Kidney (tissue), 14 donors: Measurements from ENCODE around the gene RASSF10. TPM values are rescaled to one million over a fixed set of nuclear protein-coding genes. Genes with fewer than 3 reads are reported as not detected.

Experiments used
- DNase-seq, 5 donors: peaks; one replicate each; pipeline ENCODE4 v3.0.0-alpha.2; 2013 to 2020
- FAIRE-seq: peaks from 2 replicates; lab custom pipeline; 2012; peaks lifted over from hg19 to GRCh38; lab: Jason Lieb, UNC
- H3K27ac ChIP-seq, 2 donors: one replicate each; pipeline ENCODE4 v1.7.0; 2013; ENCODE audit warnings: low read depth in 2 of 2, low read length in 2 of 2, inconsistent platforms in 1 of 2
- H3K27me3 ChIP-seq: one replicate; pipeline ENCODE4 v1.7.1; 2013; ENCODE audit warnings: low read length, inconsistent platforms; ENCODE audit not compliant: control insufficient read depth, insufficient read depth
- H3K36me3 ChIP-seq, 3 donors: one replicate each; pipeline versions ENCODE4 v1.7.0 to v1.7.1; 2013; ENCODE audit warnings: low read length in 3 of 3, control low read depth in 1 of 3, inconsistent platforms in 1 of 3; ENCODE audit not compliant: insufficient read depth in 3 of 3, control insufficient read depth in 2 of 3
- H3K4me1 ChIP-seq, 3 donors: one replicate each; pipeline versions ENCODE4 v1.7.0 to v1.7.1; 2013; ENCODE audit warnings: low read length in 3 of 3, inconsistent platforms in 1 of 3, low read depth in 1 of 3; ENCODE audit not compliant: control insufficient read depth in 2 of 3, insufficient read depth in 2 of 3
- H3K4me3 ChIP-seq, 3 donors: one replicate each; pipeline versions ENCODE4 v1.7.0 to v1.8.1; 2013; ENCODE audit warnings: low read length in 3 of 3, control low read depth in 1 of 3, inconsistent platforms in 1 of 3
- H3K9ac ChIP-seq, 3 donors: one replicate each; pipeline versions ENCODE4 v1.7.0 to v1.7.1; 2013; ENCODE audit warnings: low read length in 3 of 3, control low read depth in 1 of 3, inconsistent platforms in 1 of 3
- H3K9me3 ChIP-seq, 3 donors: one replicate each; pipeline versions ENCODE4 v1.7.0 to v1.7.1; 2013; ENCODE audit warnings: low read length in 3 of 3, control low read depth in 1 of 3, inconsistent platforms in 1 of 3; ENCODE audit not compliant: control insufficient read depth in 2 of 3, insufficient read depth in 1 of 3
- intact Hi-C: fragments of 100-400 bp; cut with DNase I; formaldehyde crosslinking; loops from one replicate; pipeline ENCODE4 v1.11.1; 2022
- polyA plus RNA-seq: library from polyadenylated mRNA; stranded (reverse); fragments of 350-450 nt; fragmentation: Illumina TruSeq; extraction: RNeasy Lipid Tissue Mini Kit (QIAGEN cat#74804); gene quantifications from one replicate; pipeline ENCODE4 v1.2.3, GENCODE V29; 2014; ENCODE audit warnings: low read depth, low replicate concordance; ENCODE audit not compliant: insufficient read depth
- total RNA-seq: library from RNA; stranded (reverse); fragmentation: NEBNext Ultra II Directional; extraction: Animal tissue kit (Norgen Biotek cat#: 25700); gene quantifications from one replicate; pipeline ENCODE4 v1.2.1, GENCODE V29; 2021
- TF ChIP-seq, protein P1 (sequence below): IDR thresholded peaks from 3 replicates; pipeline ENCODE4 v1.5.1; 2012; ENCODE audit warnings: mild to moderate bottlenecking, moderate library complexity, borderline replicate concordance; ENCODE audit not compliant: insufficient read depth; ENCODE audit errors: extremely low read depth
- donor health status: control.
- donor health status: control.
- donor health status: control.
- donor health status: control.
- donor health status: control.
- donor health status: DM: yes; HTN: yes; CAD: no.
- donor health status: Normal renal cell carcinoma (clear cell type).

The RASSF10 gene
- total and polyA plus RNA-seq, 2 donors from 2014 or later = 6.1 to 9.7 TPM

DNA sequence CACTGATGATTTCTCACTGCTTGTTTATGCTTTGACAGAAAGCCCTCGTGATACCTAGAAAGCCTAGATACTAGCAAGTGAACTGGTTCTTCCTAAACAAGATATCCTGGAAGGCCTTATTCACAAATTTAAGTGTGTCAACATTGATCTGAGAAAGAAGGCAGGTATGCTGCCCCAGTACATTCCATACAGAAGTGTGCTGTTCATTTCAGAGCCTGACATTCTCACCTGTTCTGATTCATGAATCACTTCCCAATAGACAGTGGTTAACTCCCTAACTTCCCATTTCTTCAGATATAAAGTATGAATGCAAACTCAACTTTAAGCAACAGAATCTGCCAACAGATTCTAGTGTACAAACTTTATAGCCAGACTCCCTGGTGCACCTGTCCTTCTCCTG, 15.5 kb upstream of the RASSF10 start:
- DNase-seq (no peak), FAIRE-seq (no peak)
- no peaks in the 10 kb centered on the region for H3K27me3 ChIP-seq
- H3K4me3 ChIP-seq = no peak overlapping the region
- intact Hi-C loops = no loop called here
- peaks cover 0 to 4% (median 0%) of the 10 kb centered on the region in 3 donors for H3K4me1 ChIP-seq
- TF ChIP-seq, protein P1, sequence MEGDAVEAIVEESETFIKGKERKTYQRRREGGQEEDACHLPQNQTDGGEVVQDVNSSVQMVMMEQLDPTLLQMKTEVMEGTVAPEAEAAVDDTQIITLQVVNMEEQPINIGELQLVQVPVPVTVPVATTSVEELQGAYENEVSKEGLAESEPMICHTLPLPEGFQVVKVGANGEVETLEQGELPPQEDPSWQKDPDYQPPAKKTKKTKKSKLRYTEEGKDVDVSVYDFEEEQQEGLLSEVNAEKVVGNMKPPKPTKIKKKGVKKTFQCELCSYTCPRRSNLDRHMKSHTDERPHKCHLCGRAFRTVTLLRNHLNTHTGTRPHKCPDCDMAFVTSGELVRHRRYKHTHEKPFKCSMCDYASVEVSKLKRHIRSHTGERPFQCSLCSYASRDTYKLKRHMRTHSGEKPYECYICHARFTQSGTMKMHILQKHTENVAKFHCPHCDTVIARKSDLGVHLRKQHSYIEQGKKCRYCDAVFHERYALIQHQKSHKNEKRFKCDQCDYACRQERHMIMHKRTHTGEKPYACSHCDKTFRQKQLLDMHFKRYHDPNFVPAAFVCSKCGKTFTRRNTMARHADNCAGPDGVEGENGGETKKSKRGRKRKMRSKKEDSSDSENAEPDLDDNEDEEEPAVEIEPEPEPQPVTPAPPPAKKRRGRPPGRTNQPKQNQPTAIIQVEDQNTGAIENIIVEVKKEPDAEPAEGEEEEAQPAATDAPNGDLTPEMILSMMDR = no peak
- H3K36me3 ChIP-seq = no peaks in the 10 kb centered on the region
- no peak overlapping the region for H3K9ac ChIP-seq
- H3K9me3 ChIP-seq = no peaks in the 10 kb centered on the region
- no peak overlapping the region for H3K27ac ChIP-seq

DNA sequence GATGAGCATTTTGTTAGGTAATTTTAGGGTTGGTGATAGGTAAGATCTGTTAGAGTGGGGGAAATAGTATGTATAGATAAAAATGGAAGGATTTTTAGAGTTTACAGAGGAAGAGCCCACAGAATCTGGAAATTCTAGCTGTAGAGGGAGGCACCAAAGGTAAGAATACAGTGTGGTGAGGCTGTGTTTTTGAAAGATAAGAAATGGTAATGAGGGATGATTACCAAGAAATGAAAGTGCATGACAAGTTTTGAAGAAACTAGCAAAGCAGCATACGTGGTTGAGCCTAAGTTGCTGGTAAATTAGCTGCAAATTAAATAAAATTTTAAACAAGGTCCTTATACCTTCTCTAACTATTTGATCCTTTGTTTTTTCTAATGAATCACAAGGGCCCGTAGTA, 14.6 kb upstream of the RASSF10 start:
- Histone ChIP-seq H3K4me3 (no peak overlapping the region), H3K9ac (no peak overlapping the region), H3K4me1 (peaks cover 0 to 2% (median 0%) of the 10 kb centered on the region in 3 donors), H3K36me3 (no peaks in the 10 kb centered on the region), H3K9me3 (no peaks in the 10 kb centered on the region), H3K27me3 (no peaks in the 10 kb centered on the region), H3K27ac (no peak overlapping the region)
- FAIRE-seq (no peak), DNase-seq (no peak)
- TF ChIP-seq, protein P1 = no peak
- intact Hi-C loops = no loop called here

DNA sequence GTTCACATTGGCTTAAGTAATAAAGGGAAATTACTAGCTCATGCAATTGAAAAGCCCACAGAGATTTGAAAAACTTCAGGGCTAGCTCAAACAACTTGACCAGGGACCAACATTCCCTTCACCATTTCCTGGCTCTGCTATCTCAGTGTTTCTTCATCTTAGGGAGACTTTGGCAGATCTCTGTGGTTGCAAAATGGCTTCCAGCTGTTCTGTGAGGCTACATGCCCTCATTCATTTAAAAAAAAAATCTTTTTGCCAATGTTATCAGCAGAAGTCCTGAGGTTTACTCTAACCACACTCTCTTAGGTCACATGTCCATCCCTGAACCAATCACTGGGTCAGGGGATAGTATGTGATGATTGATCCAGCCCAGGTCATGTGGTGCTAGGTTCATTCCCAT, 13.9 kb upstream of the RASSF10 start:
- FAIRE-seq (no peak), DNase-seq (no peak)

More for the DNA sequence above, 13.9 kb upstream of the RASSF10 start:
- H3K36me3 ChIP-seq = no peaks in the 10 kb centered on the region
- intact Hi-C loops = no loop called here
- no peak overlapping the region for H3K9ac ChIP-seq
- H3K4me3 ChIP-seq = no peak overlapping the region
- H3K9me3 ChIP-seq = no peaks in the 10 kb centered on the region
- no peaks in the 10 kb centered on the region for H3K27me3 ChIP-seq
- H3K4me1 ChIP-seq = peaks cover 0 to under 1% (median under 1%) of the 10 kb centered on the region in 3 donors
- H3K27ac ChIP-seq = no peak overlapping the region
- TF ChIP-seq, protein P1 = no peak
